HT-29 (cell line): ENCODE results near the gene FBXL2. TPM values are rescaled to one million over a fixed set of nuclear protein-coding genes. Genes with fewer than 3 reads are reported as not detected.
A peak's percentile ranks its signal among the peaks of the same experiment; 100 is the strongest.

Experiments
- DNase-seq: peaks from one replicate; pipeline ENCODE4 v3.0.0-alpha.2; 2015; ENCODE audit warnings: low spot score
- total RNA-seq: library from RNA; depleted of rRNA; stranded (reverse); fragments of >200 nt; shearing (Covaris generic); gene quantifications from 2 replicates; pipeline ENCODE4 v1.2.3, GENCODE V29; 2014; rRNA removed

Gene FBXL2, protein sequence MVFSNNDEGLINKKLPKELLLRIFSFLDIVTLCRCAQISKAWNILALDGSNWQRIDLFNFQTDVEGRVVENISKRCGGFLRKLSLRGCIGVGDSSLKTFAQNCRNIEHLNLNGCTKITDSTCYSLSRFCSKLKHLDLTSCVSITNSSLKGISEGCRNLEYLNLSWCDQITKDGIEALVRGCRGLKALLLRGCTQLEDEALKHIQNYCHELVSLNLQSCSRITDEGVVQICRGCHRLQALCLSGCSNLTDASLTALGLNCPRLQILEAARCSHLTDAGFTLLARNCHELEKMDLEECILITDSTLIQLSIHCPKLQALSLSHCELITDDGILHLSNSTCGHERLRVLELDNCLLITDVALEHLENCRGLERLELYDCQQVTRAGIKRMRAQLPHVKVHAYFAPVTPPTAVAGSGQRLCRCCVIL
- not detected in 2 replicates for total RNA-seq

DNA sequence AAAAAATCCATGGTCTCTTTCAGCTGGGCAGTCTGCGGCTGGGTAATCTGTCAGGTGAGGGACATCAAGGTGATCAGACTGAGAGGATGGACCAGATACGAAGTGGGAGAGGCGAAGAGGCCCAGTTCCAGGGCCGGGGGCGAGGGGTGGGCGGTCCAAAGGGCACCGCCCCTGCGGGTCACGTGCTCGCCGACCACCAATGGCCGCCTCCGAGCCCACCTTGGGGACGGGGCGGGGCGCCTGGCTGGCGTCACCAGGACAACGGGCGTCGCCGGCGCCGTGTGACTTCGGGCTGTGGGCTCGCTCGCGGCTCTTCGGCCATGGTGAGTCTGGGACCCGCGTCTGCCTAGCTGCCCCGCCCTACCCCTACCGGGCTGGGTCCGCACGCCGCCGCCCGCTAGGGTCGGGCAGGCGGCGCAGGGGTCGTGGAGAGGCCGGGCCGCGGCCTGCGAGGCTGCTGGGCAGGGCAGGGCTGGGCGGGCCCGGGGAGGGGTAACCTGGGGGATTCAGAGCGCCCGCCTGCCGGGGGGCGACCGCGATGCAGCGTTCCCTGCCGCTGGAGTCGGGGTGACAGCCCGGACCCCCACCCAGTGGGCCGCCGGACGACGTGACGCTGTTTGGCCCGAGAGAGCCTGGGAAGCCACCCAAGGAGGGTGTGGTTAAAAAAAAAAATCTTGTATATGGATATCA lies at the start of gene FBXL2:
Gene FBXL2, plus strand, starts transcription at position 250 of the 690 bp plus-strand sequence. Its CDS starts 71 bp downstream, at position 321.
- no peak for DNase-seq

DNA sequence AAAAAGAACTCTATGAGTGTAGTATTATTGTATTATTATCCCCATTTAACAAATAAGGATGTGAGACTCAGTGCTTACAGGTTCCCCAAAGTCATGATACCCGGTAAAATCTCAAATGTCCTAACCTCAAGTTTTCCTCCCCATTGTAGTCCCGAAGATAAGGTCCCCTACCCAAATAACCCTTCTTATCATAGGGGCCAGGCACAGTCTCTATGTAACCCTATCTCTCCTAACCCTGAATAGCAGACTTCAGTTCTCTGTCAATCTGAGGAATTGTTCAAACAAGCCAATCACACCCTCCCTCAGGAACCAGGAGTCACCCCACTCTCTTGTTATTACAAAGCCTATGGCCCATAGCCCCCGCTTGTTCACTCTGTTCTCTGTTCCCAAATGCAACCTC lies 48.2 kb upstream of the FBXL2 start:
- DNase-seq, result no peak

DNA sequence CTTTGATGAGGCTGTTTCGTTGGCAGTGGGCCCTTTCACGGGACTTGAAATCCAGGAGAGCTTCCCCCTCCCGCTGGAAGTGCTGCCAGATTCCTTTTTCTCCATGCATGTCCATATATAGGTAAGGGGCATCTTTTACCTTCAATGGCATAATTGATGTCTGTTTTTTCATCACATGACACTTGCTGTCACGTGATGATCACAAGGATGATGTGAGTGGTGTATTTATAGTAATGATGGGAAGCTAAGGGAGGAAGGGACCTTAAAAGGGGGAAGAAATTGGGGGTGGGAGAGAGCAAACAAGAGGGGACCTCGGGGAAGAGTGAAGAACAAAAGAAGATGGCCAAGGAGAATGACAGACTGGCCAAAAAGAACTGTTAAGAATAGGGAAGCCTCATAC lies 47.3 kb upstream of the FBXL2 start:
- no peak for DNase-seq

DNA sequence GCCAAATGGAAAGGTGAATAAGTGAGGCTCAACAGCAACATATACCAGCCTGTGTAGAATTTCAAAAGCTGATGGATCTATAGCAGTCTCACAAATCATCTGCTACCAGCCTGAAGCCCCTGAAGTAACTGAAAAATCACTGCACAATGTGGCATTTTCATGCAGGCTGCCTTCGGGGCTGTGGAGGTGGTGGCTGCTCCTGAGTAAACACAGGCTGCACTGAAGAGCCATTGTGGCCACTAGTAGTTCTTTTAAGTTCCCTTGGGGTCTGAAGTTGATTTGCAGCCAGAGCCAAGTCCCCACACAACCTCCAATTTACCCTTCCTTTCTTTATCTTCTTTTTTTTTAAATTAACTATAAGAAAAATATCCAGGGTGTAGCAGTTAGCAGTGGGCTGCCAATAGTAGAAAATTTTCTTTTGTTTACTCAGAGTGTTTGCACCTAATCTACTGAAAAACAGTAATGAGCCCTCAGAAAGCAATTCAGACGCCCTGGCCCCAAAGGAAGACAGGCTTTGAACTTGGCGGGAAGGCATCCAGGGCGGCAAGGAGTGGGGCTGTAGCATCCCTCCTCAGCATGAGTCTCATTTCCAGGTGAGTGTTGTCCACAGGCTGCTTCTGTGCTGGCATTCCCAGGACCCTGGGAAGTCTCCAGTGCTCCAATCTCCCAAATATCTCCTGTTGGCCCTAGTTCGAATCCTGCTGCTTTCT lies 45.3 kb upstream of the FBXL2 start:
- DNase-seq, result no peak

DNA sequence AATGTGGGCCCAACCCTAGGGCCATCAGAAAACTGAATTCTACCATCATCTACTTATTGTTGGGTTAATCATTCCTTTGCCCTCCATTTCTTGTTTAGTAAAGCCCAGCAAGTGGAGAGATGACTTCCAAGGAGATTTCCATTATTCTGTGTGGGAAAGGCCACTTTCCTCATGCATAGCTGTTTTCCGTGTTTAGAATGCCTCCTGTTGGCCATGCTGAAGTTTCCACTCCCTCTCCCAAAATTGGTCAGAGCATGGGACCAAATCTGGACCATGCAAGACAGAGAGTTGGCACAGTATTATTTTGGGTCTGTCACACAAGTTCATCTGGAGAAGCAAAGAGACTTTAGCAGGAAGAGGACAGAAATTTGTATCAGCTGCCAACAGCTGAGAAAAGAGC lies 43.4 kb upstream of the FBXL2 start:
- no peak for DNase-seq

DNA sequence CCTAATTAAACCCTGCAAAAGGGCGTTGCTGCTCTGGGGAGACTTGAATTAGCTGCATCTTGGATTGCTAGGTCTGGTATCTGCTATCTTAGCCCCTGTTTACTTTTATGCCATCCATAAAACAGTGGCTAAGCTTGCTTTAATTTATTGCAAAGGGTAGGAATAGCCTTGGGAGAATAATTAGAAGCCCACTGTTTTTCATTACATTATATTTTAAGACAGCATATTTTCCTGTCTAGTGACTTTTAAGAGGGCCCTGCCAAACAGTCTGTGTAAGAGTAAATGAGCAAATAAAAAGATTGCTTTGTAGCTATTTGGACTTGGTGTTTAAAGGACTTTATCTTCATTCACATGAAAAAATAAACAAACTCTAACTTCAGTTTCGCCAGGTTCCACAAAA lies 41.2 kb upstream of the FBXL2 start:
- DNase-seq, result no peak

DNA sequence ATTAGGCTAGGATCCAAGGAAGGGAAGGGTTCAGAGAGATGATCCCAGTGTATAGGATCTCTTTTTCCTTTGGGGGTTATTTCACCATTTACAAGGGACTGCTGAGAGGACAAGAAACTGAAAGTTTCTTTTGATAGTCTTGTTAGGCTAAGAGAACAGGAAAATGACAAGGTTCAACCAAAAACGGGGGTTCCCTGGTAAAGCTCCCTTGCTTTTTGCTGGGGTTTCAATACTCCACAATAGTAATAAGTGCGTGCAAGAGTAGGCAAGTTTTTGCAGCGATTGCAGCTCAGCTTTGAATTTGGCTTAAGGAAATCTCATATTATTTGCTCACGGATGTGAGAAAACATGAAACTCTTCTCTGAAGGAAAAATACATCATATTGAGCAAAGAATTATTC lies 39.8 kb upstream of the FBXL2 start:
- no peak for DNase-seq

DNA sequence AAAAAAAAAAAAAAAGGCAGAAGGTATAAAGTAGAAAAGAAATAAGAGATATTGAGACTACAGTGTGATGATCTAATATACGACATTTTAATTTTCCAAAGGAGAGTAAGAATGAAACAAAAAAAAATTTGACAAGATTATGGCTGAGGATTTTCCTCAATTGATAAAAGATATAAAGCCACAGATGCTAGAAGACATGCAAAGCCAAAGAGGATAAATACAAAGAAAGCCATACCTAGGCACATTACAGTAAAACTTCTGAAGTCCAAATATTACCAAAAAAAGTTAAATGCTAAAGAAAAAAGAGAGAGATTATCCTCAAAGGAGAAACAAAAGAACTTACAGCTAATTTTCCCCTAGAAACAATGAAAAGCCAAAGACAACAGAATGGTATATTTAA lies 38.3 kb upstream of the FBXL2 start:
- no peak for DNase-seq

DNA sequence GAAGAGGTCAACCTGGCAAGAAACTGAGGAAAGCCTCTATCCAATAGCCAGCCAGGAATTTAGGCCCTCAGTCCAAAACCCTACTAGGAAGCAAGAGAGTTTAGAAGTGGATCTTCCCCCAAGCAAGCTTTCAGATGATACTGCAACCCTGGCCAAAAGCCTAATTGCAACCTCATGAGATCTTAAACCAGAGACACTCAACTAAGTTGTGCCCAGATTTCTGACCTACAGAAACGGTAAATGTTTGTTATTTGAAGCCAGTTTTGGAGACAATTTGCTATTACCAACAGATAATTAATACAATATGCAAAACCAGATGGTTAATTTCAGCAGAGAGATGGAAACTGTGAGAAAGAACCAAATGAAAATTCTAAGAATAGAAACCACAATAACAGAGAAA lies 37.0 kb upstream of the FBXL2 start:
- no peak for DNase-seq

DNA sequence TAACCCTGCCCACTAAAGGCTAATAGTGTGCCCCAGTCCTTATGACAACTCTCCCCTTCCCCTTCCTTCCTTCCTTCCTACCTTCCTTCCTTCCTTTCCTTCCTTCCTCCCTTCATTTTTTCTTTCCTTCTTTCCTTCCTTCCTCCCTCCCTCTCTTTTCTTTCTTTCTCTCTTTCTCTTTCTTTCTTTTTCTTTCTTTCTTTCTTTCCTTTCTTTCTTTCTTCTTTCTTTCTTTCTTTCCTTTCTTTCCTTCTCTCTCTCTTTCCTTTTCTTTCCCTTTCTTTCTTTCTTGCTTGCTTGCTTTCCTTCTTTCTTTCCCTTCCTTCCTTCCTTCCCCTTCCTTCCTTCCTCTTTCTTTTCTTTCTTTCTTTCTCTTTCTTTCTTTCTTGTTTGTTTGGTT lies 30.5 kb upstream of the FBXL2 start:
- no peak for DNase-seq

DNA sequence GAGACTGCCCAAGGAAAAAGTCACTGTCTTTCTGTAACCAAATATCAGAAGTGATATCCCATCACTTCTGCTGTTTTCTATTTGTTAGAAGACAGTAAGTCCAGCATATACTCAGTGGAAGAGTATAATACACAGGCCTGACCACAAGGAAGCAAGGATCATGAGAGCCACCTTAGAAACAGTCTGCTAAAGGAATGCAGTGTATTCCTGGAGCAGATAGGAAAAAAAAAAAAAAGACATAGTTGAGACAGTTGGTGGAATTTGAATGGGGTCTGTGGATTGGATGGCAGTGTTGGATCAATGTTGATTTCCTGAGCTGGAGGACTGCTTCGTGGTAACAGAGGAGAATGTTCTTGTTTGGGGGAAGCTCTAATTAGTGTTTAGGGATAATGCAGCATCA lies 26.5 kb upstream of the FBXL2 start:
- DNase-seq, result no peak

DNA sequence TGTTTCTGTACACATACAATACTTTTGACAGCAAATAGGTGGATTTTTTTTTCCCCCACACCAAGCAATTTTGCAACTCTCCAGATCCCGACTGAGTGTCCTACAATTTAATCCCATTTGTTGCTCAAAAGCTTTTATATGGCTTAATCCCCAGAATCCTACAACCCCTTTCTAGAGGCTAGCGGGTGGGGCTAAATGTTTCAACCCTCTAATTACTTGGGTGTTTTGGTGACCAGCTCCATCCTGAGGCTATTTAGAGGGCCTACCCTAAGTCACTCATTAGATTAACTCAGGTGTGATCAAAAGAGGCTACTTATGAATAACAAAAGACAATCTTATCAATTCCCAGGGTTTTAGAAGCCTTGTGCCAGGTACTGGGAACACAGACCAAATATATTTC lies 21.0 kb upstream of the FBXL2 start:
- no peak for DNase-seq

DNA sequence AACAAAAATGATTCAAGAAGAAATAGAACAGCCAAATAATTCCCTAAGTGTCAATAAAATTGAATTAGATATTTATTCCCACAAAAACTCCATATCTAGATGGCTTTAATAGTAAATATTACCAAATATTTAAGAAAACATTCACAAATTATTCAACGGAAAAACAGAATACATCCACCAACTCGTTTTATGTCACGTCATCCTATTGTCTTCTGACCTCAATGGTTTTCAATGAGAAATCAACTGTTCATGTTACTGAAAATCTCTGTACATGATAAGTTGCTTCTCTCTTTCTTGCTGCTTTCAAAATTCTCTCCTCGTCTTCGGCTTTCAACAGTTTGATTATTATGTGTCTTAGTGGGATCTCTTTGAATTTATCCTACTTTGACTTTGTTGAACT lies 17.1 kb upstream of the FBXL2 start:
- no peak for DNase-seq

DNA sequence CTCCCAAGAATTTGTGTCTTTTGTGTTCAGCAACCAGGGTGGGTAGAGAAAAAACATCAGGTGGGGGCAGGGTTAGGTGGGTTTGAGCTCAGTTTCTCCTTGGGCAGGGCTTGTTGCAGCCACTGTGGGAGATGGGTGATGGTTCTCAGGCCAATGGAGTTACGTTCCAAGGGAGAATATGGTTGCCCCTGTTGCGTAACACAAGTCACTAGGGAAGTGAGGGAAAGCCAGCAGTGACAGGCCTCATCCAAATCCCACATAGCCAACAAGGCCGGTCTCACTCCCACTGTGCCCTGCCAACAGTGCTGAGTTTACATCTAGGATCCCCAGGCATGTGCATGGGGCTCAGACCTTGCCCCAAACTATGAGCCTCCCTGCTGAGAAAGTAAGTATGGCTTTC lies 7.9 kb upstream of the FBXL2 start:
- DNase-seq, result no peak

DNA sequence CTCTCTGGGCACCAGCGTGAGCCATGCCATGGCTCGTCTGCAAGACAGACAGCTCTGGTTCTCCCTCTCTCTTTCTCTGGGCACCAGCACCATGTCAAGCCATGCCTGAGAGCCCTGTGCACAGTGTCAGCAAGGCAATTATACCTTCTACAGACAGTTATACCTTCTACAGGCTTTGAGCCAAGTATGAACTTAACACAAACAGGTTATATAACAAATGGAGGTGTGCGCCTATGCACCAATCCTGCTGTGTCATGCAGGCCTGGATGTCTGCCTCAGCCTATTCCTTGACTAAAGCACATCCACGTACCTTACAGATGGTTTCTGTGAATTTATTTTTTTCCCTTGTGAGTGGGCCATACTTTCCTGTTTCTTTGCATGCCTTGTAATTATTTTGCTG lies 5.9 kb upstream of the FBXL2 start:
- no peak for DNase-seq

DNA sequence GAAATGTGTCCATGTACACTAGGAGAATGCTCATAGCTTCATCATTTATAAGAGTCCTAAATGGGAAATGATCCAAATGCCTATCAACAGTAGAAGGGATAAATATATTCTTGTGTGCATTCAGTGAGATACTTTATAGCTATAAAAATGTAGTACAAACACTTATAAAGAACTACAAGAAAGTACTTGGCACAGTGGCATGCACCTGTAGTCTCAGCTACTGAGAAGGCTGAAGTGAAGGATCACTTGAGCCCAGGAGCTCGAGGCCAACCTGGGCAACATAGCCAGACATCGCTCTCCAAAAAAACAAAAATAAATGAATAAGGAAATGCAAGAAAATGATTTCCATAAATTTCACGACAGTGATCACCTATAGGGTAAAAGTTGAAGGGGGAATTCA lies 3.6 kb upstream of the FBXL2 start:
- DNase-seq, result no peak

DNA sequence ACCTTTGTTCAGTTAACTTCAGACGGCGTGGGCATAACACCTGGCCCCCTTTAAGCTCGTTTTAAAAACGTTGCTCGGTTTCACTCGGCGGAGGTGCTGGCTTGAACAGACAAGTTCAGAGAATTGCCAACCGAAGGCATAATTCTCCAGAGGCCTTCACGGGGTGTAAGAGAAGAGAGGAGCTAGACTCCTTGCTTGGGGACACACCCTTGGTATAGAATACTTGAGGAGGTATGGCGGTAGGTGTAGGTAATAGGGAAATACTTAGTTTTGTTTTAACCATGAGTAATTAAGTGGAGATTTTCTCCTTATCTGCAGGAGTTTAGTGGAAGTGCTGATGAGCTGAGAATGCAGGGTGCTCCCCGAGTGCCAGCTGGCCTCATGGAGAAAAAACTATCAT lies 921 bp downstream of the FBXL2 start:
- DNase-seq, result no peak

DNA sequence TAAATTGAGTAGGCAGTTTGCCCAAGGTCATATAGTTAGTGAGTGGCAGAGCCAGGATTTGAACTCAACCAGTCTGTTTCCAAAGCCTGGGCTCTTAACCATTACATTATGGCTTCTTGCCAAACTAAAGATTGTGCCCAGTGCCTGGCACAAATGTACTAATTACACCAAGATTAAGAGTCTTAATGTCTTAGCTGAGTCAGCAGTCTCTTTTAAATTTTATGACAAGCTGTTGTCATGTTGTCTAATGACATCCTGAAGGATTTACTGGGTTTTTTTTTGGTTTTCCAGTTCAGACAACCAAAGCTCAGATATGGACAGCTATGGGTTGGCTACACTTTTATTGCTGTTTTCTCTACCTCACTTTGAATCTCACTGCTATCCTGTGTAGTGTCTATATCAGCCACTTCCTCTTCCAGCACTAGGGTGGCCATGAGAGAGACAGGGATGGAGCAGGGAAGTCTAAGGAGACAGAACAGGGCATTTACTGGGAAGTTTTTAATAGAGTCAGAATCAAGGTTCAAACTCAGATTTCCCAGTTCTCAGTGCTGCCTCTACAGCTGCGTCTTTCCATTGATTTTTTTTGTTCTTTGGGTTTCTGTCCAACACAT lies 10.5 kb downstream of the FBXL2 start:
- no peak for DNase-seq

DNA sequence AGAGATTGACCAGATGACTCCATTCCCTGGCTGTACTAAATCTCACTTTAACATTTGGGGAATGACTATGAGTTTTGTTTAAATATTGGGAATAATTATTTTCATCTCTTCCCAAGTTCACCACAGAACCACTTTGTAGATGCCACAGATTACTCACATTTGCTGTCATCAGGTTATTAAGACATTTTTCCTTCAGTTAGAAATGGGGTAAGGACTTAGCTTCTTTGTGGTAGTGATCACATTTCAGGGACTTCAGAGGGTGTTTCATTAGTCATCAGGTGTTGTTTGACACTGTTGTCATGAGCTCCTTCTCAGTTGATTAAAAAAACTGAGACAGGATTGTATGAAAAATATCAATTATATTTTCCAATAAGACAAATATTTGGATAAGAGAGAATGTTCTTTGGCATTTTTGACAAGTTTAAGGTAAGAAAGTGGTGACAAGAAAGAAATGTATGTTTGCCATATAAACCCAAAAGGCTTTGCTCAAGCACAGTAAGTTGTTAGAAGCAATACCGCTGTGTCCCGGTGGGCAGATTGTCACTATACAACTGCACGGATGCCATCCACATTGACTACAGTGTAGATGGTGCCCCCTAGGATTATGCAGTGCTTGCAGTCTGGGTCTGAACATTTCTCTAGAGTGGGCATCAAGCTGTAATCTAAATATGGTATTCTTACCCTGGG lies 22.3 kb downstream of the FBXL2 start:
- peak; percentile 1 for DNase-seq

DNA sequence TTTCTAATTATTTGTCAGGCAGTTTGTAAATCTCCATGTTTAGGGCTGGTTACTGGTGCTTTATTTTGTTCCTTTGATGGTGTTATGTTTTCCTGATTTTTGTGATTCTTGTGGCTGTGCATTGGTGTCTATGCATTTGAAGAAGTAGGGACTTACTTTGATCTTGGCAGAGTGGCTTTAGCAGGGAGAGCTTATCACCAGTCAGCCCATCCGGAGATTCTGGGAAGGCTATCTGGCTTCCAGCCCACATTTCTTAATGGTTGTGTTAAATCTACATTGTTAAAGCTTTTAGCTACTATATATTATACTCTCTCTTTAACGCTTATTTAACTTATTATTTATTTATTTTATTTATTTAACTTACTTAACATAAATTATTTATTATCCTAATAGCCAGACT lies 35.1 kb downstream of the FBXL2 start:
- DNase-seq, result no peak

DNA sequence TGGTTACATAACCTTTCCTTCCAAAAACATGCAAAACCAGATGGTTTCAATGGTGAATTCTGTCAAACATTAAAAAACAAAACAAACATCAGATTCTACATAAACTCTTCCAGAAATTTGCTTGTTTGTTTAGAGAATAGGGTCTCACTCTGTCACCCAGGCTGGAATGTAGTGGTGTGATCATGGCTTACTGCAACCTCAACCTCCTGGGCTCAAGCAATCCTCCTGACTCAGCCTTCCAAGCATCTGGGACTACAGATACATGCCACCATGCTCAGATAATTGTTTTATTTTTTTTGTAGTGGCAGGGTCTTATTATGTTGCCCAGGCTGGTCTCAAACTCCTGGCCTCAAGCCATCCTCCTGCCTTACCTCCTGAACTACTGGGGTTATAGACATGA lies 36.1 kb downstream of the FBXL2 start:
- no peak for DNase-seq

DNA sequence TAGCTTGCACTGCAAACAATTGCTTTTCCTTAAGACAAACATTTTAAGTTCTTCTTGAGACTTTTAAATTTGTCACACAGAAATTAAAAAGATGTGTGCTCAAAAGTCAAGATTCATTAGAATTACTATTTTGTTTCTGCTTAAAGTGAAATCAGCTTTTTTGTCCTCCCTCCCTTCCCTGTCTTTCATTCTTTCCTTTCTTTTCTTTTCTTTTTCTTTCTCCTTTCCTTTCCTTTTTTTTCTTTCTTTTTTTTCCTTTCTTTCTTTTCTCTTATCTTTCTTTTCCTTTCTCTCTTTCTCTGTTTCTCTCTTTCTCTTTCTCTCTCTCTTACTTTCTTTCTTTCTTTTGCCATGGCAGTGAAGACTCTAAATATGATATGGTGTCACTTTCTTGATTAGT lies 37.8 kb downstream of the FBXL2 start:
- no peak for DNase-seq
